Stimulated activated CD8-positive, alpha-beta memory T cell treated with anti-CD3 and anti-CD28 coated beads, Interleukin-2, amount 100 ng/mL, for 1 hour (primary cell): ENCODE data around the gene OR2S2.
"Not testable (repeated sequence)": the region's sequence is repeated elsewhere in the genome, so short reads cannot be mapped to it uniquely, and the experiment has no call there.

Source experiments
- DNase-seq, 2 donors: peaks; one replicate each; pipeline ENCODE4 v3.0.0-alpha.2; 2020; ENCODE audit warnings: low read depth in 2 of 2

The OR2S2 gene

DNA sequence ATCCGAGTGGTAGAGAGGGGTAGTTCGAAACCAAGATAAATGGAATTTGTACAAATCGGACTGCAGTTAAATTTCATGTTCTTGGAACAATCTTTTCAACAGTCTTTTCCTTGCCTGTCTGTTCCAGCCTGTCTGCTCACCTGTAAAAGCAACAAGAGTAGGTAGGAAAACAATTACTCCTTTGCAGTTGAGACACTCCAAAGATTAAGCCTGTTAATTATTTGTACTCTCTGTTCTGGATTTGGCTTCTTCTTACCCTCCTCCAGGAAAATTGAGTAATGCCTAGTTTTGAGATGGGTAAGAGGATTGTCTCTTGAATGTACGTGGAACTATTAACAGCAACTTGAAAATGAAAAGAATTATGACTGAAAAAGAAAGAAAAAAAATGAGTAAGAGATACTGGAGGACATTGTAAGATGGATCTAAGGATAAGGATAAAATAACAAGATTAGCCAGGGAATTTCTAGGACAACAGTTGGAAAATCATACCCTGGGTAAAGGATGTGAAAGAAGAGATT is 24.3 kb downstream of the OR2S2 start:
- no peak for DNase-seq

DNA sequence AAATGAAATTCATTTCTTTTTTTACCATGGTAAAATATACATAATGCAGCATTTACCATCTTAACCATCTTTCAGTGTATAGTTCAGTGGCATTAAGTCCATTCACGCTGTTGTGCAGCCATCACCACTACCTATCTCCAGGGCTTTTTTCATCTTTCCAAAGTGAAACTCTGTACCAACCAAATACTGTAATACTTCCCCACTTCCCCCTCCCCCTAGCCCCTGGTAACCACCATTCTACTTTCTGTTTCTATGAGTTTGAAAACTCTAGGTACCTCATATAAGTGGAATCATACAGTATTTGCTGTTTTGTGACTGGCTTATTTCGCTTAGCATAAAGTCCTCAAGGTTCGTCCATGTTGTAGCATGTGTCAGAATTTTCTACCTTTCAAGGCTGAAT is 25.2 kb downstream of the OR2S2 start:
- no peak for DNase-seq

DNA sequence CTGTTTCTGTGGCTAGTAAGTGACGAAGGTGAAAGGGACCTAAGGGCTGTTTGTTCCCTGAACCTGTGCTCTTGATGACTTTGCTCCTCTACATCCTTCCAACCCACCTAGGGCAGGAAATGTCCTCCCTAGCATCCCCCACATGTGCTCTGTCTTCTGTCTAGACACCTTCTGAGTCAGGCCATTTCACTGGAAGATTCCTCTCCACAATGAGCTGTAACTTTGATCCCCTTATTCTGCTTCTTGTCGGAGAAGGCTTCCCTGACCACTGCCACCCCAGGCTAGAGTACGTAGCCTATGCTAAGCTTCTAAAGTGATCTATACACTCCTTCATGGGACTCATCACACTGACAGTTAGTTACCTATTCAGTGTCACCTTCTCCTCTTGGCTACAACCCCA is 27.0 kb downstream of the OR2S2 start:
- no peak for DNase-seq

DNA sequence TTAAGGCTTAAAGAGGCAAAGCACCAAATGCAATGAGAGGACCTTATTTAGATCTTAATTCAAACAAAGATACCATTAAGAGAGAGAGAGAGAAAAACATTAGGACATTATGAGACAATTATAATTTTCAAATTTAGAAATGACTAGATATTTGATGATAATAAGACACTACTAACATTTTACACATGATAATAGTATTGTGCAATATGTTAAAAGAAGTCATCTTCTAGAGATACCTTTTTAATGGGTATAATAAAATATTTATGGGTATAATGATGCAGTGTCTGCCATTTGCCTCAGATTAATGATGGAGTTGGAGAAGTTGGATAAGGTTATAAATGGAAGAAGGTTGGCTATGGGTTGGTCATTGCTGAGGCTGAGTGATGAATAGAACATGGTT is 27.4 kb downstream of the OR2S2 start:
- no peak for DNase-seq

DNA sequence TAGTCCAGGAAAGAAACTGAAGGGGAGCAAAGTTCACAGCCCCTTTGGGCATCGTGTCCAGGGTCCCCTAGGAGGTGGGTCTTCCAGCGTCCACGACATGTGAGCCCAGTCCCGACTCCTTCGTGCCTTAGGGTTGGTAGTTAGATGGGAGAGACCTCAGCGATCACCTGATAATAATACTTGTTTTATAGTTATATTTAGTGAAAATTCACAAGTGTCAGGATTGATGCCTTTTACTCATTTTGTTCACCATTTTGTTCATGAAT is 28.6 kb downstream of the OR2S2 start:
- DNase-seq, result no peak

DNA sequence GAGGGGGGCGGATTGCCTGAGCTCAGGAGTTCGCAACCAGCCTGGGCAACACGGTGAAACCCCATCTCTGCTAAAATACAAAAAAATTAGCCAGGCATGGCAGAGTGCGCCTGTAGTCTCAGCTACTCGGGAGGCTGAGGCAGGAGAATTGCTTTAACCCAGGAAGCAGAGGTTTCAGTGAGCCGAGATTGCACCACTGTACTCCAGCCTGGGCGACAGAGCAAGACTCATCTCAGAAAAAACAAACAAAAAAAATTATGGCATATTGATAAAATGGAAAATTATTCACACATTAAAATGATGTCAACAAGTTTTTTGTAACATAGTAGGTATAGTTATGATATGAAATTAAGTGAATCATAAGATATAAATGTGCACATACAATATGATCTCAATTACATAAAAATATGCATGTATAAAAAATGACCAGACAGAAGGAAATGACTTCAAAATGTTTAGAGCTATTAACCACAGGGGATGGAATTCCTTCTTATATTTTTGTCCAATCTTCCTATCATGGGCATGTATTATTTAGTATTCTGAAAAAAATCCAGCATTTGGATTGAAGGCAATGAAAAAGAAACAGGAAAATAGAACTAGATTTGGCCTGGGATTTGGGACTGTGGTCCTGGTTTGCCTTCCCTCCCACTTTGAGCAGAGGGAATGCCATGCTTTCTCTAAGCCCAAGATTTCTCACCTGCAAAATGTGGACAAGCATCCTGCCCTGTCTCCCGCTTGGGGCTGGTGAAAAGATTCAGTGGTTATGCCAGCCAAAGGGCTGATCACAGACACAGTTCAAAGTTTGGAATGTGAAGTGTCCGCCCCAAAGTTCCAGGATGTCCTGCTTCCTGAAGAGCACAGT is 29.1 kb downstream of the OR2S2 start:
- no peak for DNase-seq

DNA sequence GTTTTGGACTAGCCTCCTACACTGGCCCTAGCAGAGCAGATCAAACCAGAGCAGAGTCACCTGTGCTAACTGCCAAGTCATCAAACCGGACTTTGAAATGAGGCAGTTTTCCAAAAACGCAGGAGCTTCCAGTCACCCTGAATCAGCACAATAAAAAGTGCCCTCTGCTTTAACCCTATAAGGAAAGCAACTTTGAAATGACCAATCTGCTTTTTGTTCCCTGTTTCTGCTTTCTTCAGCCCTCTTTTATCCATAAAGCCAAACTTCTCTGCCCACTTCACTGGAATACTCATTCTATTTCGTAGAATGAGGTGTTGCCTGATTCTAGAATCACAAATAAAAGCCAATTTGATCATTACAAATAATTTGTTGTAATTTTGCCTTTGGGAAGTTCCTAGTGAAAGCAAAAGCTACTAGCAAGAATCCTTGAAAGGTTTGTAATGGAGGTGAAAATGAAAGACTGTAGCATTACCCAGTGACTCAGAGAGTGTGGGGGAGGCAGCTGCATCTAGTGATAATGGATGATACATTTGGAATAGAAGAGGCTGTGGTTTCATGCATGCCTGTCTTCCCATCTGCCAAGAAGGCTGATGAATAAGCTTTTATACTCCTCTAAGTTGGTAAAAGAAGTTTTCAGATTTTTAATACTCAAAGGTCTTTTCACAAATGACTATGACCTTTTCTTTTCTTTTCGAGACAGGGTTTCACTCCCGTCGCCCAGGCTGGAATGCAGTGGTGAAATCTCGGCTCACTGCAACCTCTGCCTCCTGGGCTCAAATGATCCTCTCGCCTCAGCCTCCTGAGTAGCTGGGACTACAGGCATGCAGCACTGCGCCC is 33.8 kb downstream of the OR2S2 start:
- no peak for DNase-seq

DNA sequence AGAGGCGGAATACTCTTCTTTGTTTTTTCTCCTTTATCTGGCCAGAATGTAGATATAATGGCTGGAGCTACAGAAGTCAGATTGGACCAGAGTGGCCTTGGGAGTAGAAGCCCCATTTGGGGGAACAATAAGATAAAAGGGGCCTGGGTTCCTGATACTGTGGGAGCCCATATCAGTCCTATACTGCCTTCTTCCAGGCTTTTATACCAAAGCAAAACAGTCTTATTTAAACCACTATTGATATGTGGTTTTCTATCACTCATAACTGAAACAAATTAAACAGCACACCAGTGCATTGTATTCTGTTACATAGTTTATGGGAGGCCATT is 34.4 kb downstream of the OR2S2 start:
- DNase-seq, result no peak

DNA sequence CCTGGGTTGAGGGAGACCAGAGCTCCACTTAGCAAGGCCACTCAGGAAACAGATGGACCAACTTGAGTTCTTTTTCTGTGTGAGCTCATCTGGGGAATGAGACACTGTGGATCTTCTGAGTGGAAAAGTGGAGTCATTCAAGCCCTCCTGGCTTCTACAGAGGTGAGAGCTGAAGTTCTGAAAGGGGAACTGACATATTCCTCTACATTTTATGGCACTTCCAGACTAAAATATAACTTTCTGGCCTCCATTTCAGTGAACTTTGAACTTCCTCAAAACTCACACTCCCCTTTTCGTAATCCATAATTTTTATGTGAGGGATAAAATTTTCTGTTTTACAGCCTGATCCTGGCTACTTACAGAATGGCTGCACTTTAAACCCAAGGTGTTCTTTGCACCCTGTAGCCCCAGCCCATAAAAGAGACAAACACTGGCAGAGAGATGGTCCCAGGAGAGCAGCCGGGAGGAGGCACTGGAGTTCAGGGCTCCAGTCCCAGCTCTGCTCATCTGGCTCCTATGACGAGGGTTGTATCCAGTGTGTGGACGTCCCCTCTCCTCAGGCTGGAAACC is 37.8 kb downstream of the OR2S2 start:
- DNase-seq, result no peak

DNA sequence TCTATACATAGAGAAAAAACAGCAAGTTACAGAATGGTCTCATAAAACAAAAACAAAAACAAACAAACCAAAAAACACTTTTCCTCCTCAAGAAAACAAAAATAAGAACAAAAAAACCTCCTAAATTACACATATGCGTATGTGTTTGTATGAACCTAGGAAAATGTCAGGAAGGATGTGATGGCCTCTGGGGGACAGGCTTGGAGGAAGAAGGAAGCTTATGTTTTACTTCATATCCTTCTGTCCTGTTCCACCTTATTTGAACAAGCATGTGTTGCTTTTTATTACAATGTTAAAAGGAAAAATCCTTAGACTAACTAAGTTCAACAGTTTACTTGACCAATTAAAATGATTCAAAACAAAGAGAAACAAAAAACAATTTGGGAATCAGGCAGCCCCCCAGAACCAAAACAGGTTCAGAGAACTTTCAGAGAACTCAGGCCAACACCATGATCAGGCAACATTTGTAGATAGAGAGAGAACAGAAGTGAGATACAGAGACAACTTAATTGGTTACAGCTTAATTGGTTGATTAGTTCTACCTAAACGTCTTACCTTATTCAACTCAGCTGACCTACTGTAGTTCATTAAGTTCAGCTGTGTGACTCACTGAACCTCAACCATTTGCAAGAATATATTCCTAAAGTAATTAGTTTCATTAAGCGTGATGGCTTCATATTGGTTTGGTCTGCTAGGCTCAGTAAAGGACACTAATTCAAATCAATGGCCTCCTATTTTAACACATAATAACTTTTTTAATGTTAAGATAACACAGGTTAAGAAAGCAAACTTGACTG is 38.5 kb downstream of the OR2S2 start:
- DNase-seq, result no peak

DNA sequence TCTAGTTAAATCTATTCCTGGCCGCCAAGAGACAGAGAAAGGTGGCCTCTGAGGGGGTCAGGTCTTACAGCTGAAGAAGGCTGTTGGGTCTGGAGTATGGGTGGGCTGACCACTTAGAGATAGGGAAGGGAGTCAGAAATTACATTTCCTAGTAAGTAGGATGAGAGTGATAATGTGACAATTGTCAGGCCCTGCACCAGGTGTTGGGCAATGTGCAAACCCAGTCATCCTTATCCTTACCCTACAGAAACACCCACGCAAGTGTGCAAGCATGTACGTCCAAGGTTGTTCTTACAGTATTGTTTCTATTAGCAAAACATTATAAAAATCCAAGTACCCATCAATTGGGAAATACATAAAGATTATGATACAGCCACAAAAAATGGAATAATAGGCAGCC is 39.2 kb downstream of the OR2S2 start:
- no peak for DNase-seq

DNA sequence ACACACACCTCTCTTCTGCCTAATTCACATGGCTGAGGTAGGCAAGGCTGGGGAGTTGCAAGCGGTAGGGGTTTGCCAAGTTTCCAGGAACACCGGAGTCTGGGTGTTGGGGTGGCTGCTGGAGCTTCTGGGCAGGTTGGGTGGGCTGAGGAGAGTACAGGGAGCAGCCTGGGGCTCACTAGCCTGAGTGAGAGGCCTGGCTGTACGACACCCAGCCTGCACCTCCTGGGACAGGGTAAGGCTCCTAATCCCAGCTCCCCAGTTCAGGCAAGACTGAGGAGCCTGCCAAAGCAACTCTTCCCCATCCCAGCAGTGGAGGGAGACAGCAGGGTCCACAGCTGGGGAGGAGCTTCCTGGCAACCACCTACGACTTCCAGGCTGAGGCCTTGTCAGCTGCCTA is 40.7 kb downstream of the OR2S2 start:
- DNase-seq, result no peak

DNA sequence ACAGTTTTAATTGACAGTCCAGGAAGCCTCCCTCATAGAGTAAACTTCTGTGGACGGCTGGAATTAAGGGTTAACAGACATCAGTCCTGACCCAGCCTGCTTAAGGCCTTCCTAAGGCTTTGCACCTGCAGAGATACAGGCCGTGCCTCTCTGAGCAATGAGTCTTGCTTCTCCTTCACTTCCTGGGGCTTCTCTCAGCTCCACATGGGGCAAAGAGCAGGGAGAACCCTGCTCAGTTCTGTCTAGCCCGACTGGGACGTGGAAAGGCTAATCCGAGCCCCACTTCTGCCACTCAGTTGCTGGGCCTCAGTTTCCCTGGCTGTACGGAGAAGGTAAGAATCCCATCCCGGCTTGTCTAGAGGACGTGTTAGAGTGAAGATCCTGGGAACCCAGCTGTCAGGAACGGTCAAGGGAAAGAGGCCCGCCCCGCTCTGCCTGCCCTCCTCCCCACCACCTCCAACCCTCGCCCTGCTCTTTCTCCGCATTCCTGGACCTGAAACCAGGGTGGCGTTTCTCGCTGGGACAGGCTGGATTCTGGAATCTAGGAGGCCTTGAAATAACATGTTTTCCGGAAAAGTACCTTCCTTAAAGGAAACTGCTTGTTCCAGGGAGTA is 42.2 kb downstream of the OR2S2 start:
- DNase-seq, result no peak

DNA sequence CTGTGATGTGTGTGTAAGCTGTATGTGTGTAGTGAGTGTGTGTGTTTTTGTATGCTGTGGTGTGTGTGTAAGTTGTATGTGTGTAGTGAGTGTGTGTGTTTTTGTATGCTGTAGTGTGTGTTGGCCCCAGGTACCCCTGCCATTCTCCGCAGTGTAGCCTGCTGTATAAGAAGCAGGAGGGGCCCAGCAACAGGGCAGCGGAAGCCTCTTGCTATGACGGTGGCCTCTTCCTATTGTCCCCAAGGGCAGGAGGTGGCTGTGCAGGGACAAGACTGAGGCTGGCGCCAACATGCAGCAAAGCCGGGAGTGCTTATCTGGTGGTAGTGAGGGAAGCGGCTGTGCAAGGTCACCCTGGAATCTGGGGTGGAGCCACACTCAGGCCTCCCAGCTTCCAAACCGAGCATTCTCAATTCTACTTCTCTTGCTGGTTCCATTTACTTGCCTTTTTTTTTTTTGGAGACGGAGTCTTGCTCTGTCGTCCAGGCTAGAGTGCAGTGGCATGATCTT is 43.6 kb downstream of the OR2S2 start:
- no peak for DNase-seq

DNA sequence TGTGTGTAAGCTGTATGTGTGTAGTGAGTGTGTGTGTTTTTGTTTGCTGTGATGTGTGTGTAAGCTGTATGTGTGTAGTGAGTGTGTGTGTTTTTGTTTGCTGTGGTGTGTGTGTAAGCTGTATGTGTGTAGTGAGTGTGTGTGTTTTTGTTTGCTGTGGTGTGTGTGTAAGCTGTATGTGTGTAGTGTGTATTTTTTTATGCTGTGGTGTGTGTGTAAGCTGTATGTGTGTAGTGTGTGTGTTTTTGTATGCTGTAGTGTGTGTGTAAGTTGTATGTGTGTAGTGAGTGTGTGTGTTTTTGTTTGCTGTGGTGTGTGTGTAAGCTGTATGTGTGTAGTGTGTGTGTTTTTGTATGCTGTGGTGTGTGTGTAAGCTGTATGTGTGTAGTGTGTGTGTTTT is 44.5 kb downstream of the OR2S2 start:
- DNase-seq, result not testable (repeated sequence)

DNA sequence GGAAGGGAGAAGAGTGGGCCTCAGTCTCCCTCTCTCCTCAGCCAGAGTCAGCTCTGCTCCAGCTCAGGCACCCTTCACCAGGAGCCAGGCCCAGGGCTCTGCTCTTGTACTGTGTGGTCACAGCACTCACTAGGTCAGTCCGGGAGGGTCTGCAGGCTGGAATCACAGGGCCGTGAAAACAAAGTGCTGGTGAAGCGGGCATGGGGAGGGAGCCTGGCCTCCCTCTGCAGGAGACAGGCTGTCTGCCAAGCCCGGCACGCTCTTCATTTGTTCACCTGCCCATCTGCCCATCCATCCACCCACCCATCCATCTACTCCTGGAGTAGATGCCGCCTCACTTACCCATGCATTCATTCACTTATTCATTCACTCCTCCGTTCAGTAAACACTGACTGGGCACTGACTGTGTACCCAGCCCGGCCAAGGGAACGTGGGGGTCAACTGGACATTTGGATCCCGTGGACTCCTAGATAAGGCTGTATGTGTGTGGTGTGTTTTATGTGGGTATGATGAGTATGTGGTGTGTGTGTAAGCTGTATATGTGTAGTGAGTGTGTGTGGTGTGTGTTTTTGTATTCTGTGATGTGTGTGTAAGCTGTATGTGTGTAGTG is 45.1 kb downstream of the OR2S2 start:
- no peak for DNase-seq

DNA sequence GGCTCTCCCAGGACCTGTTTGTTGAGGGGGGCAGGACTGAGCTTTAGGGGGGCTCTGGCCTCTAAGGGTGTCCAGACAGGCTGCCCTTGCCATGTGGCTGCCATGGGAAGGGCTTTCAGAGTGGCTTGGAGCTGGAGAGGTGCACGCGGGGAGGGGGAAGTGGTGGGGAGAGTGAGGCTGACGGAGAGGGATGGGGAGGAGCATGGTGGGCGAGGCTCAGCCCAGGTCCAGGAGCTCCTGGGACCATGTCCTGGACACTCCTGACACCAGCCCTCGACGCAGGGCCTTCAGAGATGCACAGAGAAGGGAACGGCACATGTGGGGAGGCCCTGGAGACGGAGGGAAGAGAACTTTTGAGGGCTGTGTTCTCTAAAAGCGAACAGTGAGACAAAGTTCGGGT is 46.3 kb downstream of the OR2S2 start:
- no peak for DNase-seq

DNA sequence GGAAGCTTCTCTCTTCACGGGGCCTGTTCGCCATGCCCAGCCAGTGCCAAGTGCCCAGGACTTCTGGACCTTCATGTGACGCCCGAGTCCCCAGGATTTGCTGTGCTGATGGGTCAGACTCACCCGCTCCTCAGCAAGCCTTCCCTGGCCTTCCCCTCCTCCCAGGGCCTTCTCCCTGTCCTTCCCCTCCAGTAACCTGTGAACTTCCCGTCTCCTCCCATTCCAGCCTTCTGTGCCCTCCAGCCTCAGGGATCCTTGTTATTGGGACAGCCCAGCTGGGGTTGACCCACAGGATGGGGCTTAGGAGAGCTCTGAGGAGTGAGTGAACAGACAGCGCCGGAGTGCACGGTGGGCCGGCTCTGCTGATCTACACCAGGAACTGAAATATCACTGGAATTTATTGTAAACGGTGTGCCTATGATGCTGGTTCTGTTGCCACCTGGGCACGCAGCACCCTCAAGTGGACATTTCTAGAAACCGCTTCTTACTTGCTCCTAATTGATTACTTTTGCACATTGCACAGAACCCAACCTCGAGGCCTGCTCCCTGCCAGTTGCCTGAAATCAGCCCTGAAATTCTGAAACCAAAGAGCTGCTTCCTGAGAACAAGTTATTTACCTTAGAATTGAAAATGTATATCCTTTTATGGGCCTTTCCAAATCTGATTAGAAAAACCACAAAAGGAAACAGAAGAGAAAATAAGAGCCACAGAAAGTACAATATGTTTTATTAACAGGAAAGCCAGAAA is 47.2 kb downstream of the OR2S2 start:
- DNase-seq, result no peak

DNA sequence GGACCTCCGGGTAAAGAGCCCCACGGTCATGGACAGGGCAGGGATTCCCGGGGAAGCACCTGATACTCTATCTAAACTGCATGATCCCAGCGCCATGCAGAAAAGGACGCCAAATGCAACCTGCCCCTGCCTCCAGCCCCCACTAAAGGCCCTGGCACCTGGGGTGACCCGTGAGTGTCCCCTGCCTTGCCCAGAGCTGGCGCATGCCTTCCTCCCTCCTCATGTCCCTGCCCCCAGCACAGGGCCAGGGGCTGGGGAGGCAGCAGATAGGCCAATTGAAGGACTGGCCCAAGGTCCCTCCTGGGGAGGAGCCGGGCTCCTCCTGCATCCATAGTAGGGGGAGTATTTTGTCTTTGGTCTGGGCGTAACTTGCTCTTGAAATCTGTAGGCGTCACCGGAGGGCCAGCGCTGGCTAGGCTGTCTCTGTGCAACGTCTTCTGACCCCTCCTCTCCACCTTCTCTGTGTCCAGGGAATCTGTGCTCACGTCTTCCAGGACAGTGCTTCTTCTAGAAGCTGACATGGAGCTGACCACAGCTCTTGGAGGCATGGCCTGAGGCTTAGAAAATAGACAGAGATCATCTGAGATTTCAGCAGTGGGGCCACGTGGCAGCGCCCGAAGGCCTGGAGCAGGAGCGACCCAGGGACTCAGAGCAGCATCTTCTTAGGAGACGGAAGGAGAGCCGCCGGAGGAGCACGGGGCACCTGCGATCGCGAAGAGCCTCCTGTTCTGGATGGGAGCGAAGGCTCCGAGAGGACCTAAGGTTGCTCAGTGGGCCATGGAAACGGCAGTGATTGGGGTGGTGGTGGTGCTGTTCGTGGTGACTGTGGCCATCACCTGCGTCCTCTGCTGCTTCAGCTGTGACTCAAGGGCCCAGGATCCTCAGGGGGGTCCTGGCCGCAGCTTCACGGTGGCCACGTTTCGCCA is 48.0 kb downstream of the OR2S2 start:
- DNase-seq, result no peak
